Cardiac muscle cell (in vitro differentiated cells and primary cell): ENCODE data around the gene SCARB2. TPM values are rescaled to one million over a fixed set of nuclear protein-coding genes. Genes with fewer than 3 reads are reported as not detected.

Source experiments
- DNase-seq, 2 donors: peaks; one replicate each; pipeline versions ENCODE4 v3.0.0 to v3.0.0-alpha.2; 2010 to 2017; ENCODE audit warnings: low read depth in 1 of 2, low spot score in 1 of 2
- H3K27ac ChIP-seq: fragments of 200-600 bp; sonication (generic); 2 replicates; pipeline ENCODE4 v1.5.1; 2016
- H3K27me3 ChIP-seq: fragments of 200-600 bp; sonication (generic); 2 replicates; pipeline ENCODE4 v1.6.0; 2016; ENCODE audit warnings: control low read depth
- H3K36me3 ChIP-seq: fragments of 200-600 bp; sonication (generic); 2 replicates; pipeline ENCODE4 v1.5.1; 2016; ENCODE audit warnings: control low read depth
- H3K4me1 ChIP-seq: fragments of 200-600 bp; sonication (generic); 2 replicates; pipeline ENCODE4 v1.8.1; 2017; ENCODE audit warnings: low read depth, mild to moderate bottlenecking, mixed run types
- H3K4me3 ChIP-seq: fragments of 200-600 bp; sonication (generic); 2 replicates; pipeline ENCODE4 v1.5.1; 2016; ENCODE audit warnings: mild to moderate bottlenecking
- H3K9me3 ChIP-seq: fragments of 200-600 bp; sonication (generic); 2 replicates; pipeline ENCODE4 v1.5.1; 2017; ENCODE audit warnings: low read depth, mild to moderate bottlenecking, control low read depth
- polyA plus RNA-seq: library from polyadenylated mRNA; unstranded; fragments of >200 nt; fragmentation: Nextera tagmentation; extraction: Ambion mirVana; gene quantifications from 2 replicates; pipeline ENCODE4 v1.2.1, GENCODE V29; 2016
- total RNA-seq: library from RNA; depleted of rRNA; stranded (reverse); fragments of >200 nt; gene quantifications from 2 replicates; pipeline ENCODE4 v1.2.3, GENCODE V29; 2016
- TF ChIP-seq, protein P1 (sequence below): IDR thresholded peaks from 2 replicates; pipeline ENCODE4 v1.5.1; 2012; ENCODE audit warnings: low read depth, mild to moderate bottlenecking, low read length

SCARB2 gene
- total and polyA plus RNA-seq, 2 experiments from 2014 or later, result 40.5 to 78.6 TPM

DNA sequence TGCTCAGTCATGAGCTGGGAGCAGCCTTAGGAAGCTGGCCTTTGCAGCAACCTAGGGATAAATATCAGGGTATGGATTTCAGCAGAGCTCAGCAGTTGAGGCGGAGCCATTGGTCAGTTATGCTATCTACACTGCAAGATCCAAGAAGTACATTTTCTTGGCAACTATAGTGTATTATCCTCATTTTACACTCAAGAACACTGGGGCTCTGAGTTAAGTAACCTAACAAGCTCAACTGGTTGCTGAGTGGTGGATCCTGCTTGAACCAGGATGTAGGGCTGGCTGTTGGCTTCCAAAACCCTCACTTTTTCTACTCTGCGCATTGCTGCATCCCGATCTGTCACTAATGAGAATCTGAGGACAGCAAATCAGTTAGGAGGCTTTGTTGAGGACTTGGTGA lies 1.5 kb upstream of the SCARB2 start:
- H3K36me3 ChIP-seq, result no peaks in the 10 kb centered on the region
- no peak overlapping the region for H3K4me3 ChIP-seq
- H3K27ac ChIP-seq, result no peak overlapping the region
- H3K27me3 ChIP-seq, result no peaks in the 10 kb centered on the region
- H3K9me3 ChIP-seq, result no peaks in the 10 kb centered on the region
- no peak for DNase-seq
- TF ChIP-seq, protein P1, sequence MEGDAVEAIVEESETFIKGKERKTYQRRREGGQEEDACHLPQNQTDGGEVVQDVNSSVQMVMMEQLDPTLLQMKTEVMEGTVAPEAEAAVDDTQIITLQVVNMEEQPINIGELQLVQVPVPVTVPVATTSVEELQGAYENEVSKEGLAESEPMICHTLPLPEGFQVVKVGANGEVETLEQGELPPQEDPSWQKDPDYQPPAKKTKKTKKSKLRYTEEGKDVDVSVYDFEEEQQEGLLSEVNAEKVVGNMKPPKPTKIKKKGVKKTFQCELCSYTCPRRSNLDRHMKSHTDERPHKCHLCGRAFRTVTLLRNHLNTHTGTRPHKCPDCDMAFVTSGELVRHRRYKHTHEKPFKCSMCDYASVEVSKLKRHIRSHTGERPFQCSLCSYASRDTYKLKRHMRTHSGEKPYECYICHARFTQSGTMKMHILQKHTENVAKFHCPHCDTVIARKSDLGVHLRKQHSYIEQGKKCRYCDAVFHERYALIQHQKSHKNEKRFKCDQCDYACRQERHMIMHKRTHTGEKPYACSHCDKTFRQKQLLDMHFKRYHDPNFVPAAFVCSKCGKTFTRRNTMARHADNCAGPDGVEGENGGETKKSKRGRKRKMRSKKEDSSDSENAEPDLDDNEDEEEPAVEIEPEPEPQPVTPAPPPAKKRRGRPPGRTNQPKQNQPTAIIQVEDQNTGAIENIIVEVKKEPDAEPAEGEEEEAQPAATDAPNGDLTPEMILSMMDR, result no peak
- H3K4me1 ChIP-seq, result peaks cover 23% of the 10 kb centered on the region

DNA sequence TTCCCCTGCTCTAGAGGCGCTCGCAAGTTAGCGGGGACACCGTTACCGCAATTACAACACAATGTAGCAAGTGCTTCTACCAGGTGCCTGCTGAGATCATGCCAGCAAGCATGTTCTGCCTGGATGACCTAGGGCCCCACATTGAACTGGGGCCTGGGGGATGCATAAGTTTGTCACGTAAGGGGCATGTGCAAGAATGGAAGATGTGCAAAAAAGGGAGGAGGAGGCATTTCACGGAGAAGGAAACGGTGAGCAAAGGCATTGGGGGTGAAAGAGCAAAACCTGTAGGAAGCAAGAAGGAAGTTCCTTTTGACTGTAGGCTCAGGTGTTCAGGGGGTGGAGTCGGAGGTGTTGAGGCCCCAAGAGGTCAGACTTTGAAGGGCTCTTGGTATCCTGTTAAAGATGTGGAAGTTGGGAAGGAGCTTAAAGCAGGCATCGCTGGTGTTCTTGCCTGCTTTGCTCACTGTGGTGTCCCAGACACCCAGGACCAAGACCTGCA lies 602 bp upstream of the SCARB2 start:
- no peaks in the 10 kb centered on the region for H3K9me3 ChIP-seq
- H3K36me3 ChIP-seq, result no peaks in the 10 kb centered on the region
- H3K27ac ChIP-seq, result peak overlapping the region; percentile 95
- no peaks in the 10 kb centered on the region for H3K27me3 ChIP-seq
- H3K4me3 ChIP-seq, result peak overlapping the region; percentile 76
- peaks cover 23% of the 10 kb centered on the region for H3K4me1 ChIP-seq
- no peak for DNase-seq
- TF ChIP-seq, protein P1, result no peak

DNA sequence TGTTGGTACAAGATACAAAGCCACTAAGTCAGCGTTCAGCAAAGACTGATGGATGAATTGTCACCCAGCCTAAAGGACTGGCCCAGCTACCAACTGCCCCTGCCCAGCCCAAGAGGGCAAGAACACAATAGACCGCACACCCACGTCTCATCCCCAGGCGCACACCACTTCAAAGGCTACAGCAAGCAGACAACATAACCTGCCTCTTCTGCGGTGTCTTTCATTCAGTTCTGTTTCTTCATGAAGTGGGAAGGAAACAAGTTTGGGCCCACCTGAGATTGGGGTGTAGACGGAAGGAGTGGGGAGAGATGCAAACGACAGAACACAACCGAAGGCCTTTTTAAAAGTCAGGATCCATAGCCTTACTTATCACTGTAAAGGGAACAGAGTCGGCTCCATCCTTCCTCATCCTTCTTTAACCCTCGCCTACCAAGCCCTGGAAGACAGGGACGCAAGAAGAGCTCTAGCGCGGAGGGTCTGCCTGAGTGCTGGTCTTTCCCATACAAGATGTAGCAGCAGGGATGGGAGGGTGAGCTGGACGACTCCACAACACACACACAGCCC lies 691 bp downstream of the SCARB2 start:
- TF ChIP-seq, protein P1, result no peak
- H3K4me1 ChIP-seq, result peaks cover 23% of the 10 kb centered on the region
- peak overlapping the region; percentile 95 for H3K27ac ChIP-seq
- H3K36me3 ChIP-seq, result no peaks in the 10 kb centered on the region
- H3K4me3 ChIP-seq, result peak overlapping the region; percentile 76
- H3K27me3 ChIP-seq, result no peaks in the 10 kb centered on the region
- no peaks in the 10 kb centered on the region for H3K9me3 ChIP-seq
- DNase-seq, result peak in 1 of 2 donors; percentile 57

DNA sequence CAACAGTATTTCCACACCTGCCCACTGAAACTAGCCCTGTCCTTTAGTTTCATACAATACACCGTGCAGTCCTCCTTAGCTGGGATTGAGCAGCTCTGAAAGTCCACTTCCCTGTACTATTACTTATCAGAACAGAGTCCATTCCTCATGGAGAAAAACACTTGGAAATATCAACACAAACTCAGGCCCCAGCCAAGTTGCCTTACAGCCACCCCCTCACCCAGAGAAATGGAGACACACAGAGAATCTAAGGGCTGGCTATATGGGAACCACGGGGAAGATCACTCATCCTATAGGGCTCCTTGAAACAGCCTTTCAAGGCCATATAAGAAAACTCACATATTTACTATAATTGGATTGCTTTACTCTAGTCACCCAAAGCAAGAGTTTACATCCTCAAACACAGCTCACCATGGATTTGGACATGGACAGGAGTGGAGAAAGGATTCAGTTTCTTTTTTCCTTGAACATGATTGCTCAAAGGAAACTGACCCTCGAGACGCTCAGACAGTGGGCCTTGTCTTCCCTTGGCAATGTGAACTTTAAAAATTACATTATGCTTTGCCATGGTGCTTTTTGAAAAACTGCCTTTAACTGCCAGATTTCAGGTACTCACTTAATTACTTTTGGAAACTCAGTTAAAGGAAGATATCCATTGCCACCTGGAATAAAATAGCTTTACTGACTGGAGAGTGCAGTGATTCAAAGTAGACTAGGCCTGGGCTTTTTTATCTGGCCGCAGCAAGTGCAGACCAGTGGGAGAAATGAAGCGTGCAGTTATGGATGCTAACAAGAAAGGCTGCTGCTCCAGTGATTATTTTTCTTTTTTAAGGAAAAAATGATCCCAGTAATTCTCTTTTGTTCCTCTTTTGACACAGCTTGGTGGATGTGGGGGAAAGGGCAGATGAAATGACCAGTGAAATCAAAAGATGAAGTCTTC lies 1.6 kb downstream of the SCARB2 start:
- TF ChIP-seq, protein P1, result no peak
- Histone ChIP-seq H3K4me1 (peaks cover 23% of the 10 kb centered on the region), H3K9me3 (no peaks in the 10 kb centered on the region), H3K27ac (peak overlapping the region; percentile 45), H3K4me3 (peak overlapping the region; percentile 76), H3K27me3 (no peaks in the 10 kb centered on the region), H3K36me3 (no peaks in the 10 kb centered on the region)
- no peak for DNase-seq

DNA sequence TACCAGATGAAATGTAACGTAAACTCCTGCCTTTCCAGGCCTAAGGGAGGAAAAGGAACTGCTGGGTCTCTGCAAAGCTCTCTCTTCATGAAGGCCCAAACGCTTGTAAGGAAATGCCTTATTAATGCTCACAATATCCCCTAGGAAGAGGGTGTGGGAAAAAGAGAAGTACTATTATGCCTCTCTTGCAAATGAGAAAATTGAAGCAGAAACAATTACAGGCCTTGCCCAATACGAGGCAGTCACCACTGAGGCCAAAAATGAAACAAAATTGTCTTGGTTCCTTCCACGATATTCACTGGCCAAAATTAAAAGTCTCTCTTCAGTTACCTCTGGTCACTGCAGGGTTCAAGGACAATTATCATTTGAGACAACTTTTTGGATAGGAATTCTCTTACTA lies 3.2 kb downstream of the SCARB2 start:
- Histone ChIP-seq H3K4me1 (peaks cover 20% of the 10 kb centered on the region), H3K36me3 (no peaks in the 10 kb centered on the region), H3K9me3 (no peaks in the 10 kb centered on the region), H3K4me3 (no peak overlapping the region), H3K27ac (no peak overlapping the region), H3K27me3 (no peaks in the 10 kb centered on the region)
- TF ChIP-seq, protein P1, result no peak
- no peak for DNase-seq
